HG03565 (cell line): Measurements from ENCODE around the gene PROCA1.
A peak's percentile ranks its signal among the peaks of the same experiment; 100 is the strongest.

Experiments
- ATAC-seq: cut with Tn5 transposase; IDR thresholded peaks from one replicate; pipeline ENCODE4 v1.9.1; 2021; ENCODE audit warnings: mild to moderate bottlenecking, moderate library complexity; ENCODE audit not compliant: unreplicated experiment

PROCA1 gene

DNA sequence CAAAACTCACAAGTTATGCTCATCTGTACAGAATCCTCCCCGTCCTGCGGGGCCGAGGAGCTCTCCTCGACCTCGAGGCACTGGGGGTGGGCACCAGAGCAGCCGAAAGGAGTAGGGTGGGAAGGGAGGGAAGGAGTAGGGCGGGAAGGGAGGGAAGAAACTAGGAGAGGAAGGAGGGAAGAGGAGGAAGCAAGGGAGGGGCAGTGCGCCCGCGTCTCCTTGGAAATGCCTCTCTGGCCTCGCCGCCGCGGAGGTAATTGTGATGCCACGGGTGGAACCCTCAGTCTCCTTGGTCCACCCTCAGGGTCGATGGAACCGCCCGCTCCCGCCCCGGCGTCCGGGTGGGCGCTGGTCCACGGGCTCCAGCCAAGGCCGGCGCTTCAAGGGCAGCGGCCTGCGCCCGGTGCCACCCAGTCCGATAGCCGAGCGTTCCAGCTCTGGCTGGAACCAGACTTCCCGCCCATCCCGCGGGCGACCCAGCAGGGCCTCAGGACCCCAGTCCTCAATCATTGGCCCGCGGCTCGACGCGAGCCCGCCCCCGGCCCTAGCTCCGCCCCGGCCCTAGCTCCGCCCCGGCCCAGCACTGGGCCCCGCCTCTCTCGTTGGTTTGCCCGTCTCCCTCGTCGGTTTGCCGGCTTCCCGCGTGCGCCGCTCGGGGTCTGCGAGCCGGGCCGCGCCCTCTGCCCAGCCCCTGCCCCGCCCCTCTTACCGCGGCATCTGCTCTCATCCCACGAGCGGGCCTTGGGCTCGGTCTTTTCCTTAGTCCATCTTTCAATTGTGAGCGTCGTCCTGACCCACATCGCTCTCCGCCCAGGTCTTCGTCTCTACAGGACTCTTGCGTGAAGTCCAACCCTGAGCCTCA is 596 bp downstream of the PROCA1 start:
- peak; percentile 55 for ATAC-seq

DNA sequence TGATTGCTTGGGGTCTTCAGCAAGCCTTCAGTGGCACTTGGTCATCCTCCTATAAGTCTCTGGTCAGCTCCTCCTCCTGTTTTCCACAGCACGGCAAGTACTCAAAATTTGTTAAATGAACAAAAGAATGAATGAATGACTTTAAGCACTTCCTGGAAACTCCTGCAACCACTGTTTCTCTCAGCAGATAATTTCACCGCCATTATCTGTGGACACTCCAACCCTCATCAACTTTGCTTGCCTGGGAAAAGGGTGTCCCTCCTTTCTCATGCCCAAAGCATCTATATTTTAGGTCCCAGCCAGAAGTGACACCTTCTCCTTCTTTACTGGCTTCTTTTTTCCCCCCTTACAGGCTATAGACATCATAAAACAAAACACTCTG is 4.4 kb downstream of the PROCA1 start:
- no peak for ATAC-seq

DNA sequence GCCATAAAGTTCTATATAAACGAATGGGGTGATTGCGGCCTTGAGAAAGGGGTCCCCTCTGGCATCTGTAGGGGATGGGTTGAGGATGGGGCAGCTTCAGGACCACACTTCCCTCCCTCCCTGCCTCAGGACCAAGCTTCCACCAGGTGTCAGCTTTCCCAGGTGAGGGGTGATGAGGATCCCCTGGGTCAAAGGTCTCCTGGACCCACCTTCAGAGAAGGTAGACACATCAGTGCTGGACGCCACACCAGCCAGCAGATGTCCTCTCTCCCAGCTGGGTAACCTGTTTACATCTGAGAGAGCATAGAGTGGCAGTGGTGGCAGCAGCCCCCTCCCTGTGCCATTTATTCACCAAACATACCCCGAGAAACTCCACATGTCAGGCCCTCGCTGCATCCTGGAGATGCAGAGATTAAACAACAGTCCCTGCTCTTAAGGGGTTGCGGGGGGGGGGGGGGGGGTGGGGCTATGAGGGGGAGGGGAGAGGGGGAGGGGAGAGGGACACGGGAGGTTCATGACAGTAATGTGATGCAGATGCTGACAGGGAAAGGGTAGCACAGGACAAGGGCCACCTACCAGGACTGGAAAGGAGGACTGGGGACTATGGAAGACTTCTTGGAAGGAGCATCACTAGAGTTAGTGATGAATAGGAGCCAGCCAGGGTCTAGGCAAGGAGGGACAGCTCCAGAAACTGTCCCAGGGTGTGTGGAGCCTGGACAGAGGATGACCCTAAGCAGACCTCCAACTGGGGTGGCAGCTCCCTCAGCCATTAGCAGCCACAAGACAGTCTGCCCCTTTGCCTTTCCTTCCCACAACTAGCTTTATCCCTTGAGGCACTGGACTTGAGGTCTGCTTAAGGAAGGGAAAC is 5.0 kb downstream of the PROCA1 start:
- ATAC-seq: no peak

DNA sequence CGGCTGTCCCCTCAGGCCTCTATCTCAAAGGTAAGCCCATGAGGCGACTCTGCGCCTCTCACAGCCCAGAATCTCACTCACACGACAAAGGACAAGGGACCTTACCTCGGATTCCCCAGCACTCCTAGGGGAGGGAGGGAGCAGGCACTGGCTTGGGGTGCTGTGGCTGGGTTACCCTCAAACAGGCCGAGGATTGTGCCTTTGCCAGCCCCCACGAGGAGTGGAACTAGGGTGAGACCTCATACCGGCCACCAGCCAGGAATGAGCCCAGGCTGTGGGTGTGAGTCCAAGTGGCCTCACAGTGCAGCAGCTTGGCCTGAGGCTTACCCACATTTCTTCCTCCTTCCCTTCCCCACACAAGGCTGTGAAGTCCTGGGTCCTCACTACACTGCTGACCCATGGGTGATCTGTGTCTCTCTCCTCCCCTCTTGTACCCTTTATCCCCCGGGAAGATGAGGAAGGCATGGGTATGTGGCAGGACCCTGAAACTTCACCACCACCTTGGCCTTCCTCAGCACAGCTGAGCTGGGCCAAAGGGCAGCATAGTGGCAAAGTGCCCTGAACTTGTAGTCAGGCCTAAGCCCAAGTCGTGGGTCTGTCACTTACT is 5.9 kb downstream of the PROCA1 start:
- ATAC-seq: no peak

DNA sequence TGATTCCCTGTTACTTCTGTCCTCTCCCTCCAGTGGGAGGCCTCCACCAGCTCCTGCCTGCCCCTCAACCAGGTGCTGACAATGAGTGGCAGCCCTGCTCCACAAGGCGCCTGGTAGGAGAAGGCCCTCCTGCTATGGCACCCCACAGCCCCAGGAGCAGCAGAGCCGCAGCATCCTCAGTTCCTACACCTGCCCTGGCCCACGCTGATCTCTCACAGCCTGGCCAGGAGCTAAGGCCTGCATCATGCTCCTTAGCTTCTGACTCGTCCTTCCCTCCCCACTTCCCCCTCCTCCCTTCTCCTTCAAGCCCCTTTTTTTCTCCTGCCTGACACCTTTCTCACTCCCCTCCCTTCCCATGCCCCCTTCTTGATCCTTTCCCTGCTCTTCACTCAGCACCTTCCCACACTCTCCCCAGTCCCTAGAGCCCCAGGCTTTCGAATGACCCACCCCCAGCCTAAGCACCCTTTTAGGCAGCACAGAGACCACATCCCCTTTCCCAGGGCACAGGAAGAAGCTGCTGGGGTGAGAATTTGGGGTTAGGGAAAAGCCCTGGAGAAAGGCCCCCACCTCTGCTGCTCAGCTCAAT is 6.5 kb downstream of the PROCA1 start:
- no peak for ATAC-seq

DNA sequence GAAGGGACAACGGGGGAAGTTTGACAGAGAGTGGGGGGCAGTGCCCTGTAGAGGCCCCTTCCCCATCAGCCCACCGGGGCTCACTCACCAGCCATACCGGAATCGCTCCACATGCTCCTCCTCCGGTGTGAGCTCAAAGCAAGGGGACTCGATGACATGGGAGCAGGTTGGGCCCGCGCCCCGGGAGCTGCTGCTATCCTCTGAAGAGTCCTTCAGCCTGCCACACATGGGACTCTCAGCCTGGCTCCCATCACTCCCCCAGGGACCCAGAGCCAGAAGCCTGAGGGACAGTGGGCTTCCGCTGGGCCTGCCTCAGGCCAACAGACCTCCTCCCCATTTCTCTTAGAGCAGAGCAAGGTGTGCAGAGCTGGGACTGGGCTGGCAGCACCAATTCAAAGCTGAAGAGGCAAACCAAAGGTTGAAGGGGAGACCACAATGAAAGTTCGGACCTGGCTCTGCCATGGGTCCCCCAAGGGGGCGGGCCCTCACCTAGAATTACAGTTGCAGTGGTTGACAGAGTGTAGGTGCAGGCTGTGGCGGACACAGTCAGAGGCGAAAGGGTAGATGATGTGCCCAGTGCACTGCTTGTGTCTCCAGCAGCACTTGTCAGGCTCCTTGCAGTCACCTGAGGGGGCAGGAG is 7.3 kb downstream of the PROCA1 start:
- ATAC-seq: no peak

DNA sequence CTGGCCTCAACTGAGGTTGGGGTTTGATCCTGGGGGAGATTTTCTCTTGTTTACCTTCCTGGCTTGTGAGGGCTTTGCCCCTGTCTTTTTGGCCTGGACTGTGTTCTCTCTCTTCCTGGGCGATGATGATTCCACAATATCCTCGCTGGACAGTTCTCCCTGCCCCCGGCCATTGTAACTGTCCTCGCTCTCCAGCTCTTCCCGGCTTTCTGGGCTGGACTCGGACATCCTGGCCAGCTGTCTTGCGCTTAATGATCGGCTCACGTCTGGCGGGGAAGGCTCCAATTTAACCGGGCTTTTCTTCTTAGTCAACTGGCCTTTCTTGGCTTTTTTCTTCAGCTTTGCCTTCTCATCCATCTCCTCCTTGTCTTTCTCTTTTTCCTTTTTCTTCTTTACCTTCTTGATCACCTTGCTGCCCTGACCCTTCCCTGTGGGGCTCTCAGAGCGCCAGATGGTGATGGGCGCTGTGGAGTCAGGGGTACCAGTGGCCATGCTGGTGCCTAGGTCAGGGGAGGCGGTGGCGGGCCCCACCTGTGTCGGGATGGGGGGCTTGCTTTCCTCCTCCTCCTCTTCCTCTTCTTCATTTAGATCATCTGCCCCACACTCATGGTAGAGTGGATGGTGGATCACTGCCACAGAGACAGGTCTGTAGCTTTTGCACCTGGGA is 8.0 kb downstream of the PROCA1 start:
- ATAC-seq: no peak

DNA sequence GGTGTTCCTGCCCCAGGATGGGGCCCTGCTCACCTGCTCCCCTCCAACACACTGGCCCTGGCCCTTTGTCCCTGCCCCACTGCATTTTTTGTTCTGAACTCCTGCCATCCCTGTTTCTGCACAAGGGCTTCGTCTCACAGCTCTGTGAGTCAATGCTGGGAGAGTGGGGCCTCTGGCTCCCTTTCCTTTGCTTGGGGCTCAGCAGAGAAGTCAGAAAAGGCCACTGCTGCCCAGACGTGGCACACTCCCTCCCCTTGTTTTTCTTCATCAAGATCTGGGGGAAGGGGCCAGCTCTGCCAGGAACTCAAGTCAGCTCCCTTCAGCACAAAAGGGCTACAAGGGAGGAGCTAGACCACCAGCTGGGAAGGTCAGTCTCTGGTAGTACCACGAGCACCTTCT is 8.9 kb downstream of the PROCA1 start:
- ATAC-seq: no peak

DNA sequence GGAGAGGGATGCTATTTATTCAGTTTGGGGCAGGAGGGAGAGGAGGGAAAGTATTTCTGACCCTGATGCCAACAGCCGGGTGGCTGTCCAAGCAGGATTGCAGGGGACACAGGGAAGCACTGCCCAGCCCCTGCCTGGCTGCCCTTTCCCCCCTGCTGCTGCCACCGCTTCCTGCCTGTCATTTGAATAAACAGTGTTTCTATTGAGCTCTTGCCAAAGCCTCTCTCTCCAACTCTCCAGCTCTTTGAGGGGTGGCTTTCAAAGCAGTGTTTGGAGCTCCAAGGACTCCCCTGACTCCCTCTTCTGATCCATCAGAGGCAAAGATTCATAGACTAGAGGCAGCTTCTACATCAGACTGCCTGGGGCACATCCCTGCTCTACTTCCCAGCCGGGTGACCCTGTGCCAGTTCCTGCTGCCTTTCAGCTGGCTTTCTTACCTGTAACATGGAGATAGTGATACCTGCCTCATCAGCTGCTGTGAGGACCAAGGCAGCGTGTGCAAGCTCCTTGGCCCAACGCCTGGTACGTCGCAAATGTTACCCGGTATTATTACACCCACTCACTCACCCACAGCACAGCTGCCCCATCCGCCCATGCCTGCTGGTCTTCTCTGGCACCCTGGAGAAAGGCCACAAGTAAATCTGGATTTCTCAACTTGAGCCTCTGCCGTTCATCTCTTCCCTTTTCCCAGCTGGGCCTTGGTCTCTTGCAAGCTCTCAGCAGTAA is 9.5 kb downstream of the PROCA1 start:
- no peak for ATAC-seq

DNA sequence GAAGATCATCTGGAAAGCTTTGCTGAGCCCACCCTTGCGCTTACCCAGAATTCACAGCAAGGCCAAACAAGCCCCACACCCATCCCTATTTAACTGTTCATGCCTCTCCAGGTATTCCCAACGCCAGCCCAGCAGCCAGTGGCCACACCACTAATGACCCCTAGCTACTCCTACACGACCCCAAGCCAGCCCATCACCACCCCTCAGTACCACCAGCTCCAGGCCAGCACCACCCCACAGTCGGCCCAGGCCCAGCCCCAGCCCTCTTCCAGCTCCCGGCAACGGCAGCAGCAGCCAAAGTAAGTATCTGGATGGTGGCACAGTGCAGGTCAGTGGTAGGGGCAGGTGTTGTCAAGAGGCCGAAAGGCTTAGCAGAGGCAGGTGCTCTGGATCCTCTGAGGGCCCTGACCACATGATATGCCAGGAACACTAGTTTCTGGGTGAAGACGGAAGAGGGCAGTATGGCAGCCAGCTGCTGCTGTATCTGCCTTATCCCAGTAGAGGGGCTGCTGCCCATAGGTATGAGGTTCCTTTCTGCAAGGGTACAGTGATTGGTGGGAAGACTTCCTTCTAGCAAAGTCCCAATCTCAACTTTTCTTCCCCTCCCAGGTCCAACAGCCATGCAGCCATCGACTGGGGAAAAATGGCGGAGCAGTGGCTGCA is 10.7 kb downstream of the PROCA1 start:
- ATAC-seq: no peak

DNA sequence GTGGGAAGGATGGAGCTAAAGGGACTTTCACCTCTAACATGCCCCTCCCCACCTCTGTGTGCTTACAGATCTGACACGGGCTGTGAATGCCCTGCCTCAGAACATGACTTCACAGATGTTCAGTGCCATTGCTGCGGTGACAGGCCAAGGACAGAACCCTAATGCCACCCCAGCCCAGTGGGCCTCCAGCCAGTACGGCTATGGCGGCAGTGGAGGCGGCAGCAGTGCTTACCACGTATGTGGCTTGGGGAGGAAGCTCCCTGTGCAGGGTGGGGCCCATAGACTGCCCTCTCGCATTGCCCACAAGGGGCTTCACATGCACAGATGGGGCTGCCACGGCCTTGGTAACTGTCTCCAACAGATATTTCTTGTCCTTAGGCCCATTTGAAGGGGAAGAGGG is 11.4 kb downstream of the PROCA1 start:
- no peak for ATAC-seq

DNA sequence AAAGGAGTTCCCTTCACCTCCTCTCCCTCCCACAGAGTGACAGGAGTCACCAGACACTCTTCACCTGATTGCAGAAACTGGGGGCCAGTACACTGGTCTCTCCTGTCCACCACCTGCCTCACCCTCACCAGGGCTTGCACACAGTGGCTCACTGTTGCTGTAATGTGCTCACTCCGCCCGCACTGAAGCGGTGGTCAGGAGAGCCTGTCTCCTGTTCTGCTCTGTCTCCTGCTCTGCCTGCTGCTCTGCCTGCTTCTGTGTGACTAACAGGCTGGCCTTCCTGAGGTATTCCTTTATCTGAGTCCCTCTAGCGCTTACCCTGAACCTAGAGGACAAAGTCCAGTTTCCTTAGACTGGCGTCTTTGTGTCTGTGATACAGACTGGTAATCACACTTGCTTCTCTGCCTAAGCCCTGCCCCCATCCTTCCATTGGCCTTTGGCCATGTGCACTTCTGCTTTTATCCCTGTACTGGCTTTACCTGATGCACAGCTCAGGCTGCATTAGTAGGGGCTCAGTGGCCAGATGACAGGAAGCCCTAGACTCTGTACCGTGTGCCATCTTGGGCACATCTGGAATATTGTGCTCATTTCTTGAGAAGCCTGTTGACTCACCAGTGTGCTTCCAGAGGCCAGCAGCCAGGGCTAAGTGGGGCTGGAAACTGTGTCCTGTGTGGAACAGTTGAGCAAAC is 13.3 kb downstream of the PROCA1 start:
- ATAC-seq: no peak

DNA sequence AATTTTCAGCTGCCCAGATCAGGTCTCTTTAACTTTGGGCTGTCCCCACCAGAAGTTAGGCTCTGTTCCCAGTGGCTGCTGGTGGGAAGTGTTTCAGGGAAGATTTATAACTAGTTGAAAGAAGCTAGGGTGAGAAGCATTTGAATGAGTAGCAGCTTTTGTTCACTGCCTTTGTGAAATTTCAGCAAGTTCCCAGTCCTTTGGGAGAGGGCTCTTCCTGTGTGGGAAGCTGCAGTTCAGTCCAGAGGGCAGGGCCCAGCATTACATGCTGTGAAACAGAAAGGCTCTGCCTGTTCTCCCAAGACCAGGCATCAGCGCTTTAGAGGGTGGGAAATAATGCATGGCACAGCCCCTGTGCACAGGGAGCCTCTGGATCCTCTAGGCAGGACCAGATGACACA is 17.8 kb downstream of the PROCA1 start:
- no peak for ATAC-seq

DNA sequence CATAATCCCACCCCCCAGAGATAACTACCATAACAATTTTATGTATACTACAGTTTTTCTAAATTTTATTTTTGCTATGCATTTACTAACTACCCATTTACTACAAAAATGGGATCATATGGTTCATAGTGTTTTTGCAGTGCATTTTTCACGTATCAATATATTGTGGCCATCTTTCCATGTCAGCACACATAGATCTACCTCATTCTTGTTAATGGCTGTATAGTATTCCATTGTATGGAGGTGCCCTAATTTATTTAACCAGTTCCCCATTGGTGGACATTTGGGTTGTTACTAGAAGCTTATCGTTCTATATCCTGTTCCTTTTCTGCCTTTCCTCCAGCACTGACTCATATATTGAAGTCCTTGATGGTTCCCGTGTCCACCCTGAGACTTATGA is 22.7 kb downstream of the PROCA1 start:
- no peak for ATAC-seq

DNA sequence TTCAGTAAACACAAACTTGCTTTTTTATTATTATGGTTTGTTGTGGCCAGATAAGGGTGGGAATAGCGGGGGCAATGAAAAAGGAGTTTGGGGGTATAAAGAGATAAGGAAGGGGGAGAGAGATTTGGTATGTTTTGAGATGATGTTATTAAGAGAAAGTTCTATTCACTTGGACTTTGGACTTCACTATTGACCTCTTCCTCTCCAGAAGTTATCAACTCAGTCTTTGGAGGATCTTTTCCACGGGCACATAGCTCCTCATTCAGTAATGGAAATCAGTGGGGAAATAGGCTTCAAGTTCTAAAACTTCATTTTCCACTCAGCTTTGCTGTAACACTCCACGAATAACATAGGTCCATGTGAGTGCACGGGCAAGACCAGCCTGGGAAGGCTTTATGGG is 23.2 kb downstream of the PROCA1 start:
- ATAC-seq: no peak

DNA sequence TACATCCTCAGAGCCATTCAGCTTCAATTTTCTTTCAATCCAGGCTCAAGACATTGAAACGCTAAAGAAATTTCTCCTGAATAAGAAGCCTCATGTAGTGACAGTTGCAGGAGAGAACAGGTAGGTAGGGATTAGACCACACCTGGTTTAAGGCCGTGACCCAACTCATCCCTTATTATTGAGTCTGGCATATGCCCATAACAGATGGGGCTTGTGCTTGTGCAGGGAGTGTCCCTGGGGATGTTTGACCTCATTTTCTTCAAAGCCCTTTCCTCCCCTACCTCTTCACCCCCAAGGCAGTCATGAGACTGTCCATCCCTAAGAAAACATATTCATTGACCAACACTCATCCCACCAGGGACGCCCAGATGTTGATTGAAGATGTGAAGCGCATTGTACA is 25.4 kb downstream of the PROCA1 start:
- ATAC-seq: no peak

DNA sequence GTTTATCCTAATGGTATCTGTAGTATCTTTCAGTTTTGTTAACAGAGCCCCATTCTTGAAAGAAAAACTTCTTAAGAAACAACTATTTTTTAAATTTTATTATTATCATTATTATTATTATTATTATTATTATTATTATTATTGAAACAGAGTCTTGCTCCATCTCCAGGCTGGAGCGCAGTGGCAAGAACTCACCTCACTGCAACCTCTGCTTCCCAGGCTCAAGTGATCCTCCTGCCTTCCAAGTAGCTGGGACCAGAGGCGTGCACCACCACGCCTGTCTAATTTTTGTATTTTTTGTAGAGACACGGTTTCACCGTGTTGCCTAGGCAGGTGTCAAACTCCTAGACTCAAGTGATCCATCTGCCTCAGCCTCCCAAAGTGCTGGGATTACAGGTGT is 26.3 kb downstream of the PROCA1 start:
- ATAC-seq: no peak

DNA sequence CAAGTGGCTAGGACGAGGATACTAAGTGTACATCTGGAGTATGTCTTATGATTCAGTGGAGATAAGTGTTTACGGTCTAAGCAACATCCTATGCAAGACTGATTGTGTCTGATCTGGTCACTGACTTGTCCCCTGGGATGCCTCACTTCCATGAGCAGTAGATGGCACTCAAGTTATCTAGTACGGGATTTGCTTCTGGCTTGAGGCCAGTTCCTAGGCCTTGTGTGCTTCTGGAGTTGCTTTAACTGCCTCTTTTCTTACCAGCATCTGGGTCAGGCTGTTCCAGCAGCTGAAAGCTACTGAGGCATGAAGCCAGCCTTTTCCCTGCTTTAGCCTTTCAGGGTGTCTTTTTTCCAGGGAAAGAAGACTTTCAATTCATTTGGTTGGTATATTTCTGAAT is 26.7 kb downstream of the PROCA1 start:
- no peak for ATAC-seq

DNA sequence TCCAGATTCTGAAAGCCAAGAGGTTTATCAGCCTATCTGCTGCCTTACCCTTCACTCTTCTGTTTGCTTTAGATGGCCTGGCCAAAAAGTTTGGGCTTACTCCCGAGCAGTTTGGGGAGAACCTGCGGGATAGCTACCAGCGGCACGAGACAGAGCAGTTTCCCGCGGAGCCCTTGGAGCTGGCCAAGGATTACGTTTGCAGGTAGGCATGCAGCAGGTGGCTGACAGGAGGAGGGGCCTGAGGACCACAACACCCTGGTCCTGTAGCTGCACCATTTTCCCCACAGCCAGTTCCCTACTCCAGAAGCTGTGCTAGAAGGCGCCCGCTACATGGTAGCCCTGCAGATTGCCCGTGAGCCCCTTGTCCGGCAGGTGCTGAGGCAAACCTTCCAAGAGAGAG is 29.0 kb downstream of the PROCA1 start:
- ATAC-seq: no peak
